Hematopoietic multipotent progenitor cell treated with erythropoietin and hydrocortisone succinate and interleukin-3 and kit ligand, for 6 days (in vitro differentiated cells): Measurements from ENCODE around the gene UBE2N.

ENCODE experiments used
- DNase-seq: peaks from one replicate; pipeline ENCODE4 v3.0.0-alpha.2; 2015

UBE2N gene

GRCh38 chr12:93441617-93442410 is at the start of gene UBE2N:
UBE2N (minus strand) TSS chr12:93441947; CDS start chr12:93441884, 63 bp downstream.
- DNase-seq: peak; percentile 96

GRCh38 chr12:93484315-93484981 is 42.7 kb upstream of the UBE2N start:
- DNase-seq: no peak

- no peak for DNase-seq
Measured at GRCh38 chr12:93483151-93483807, 41.5 kb upstream of the UBE2N start.

- no peak for DNase-seq
Measured at GRCh38 chr12:93482721-93483120, 41.0 kb upstream of the UBE2N start.

GRCh38 chr12:93476555-93476954 is 34.8 kb upstream of the UBE2N start:
- no peak for DNase-seq

GRCh38 chr12:93469386-93469785 is 27.6 kb upstream of the UBE2N start:
- no peak for DNase-seq

GRCh38 chr12:93468008-93468371 is 26.2 kb upstream of the UBE2N start:
- DNase-seq: peak; percentile 41

GRCh38 chr12:93467351-93468007 is 25.7 kb upstream of the UBE2N start, which contains the start of gene MRPL42:
MRPL42 (plus strand) TSS chr12:93467514; CDS start chr12:93469286, 1,772 bp downstream.
- DNase-seq: peak; percentile 95

GRCh38 chr12:93466625-93467350 is 25.0 kb upstream of the UBE2N start:
- DNase-seq: no peak

GRCh38 chr12:93465841-93466240 is 24.1 kb upstream of the UBE2N start:
- no peak for DNase-seq

GRCh38 chr12:93461503-93461902 is 19.8 kb upstream of the UBE2N start:
- DNase-seq: no peak

GRCh38 chr12:93460902-93461301 is 19.2 kb upstream of the UBE2N start:
- no peak for DNase-seq

- DNase-seq: no peak
Measured at GRCh38 chr12:93460003-93460402, 18.3 kb upstream of the UBE2N start.

GRCh38 chr12:93459097-93459496 is 17.4 kb upstream of the UBE2N start:
- no peak for DNase-seq

- DNase-seq: no peak
Measured at GRCh38 chr12:93456077-93456476, 14.3 kb upstream of the UBE2N start.

- DNase-seq: no peak
Measured at GRCh38 chr12:93453633-93454032, 11.9 kb upstream of the UBE2N start.

GRCh38 chr12:93451423-93452158 is 9.8 kb upstream of the UBE2N start:
- no peak for DNase-seq

GRCh38 chr12:93449277-93449676 is 7.5 kb upstream of the UBE2N start:
- no peak for DNase-seq

- DNase-seq: no peak
Measured at GRCh38 chr12:93448796-93449195, 7.0 kb upstream of the UBE2N start.

GRCh38 chr12:93447555-93448290 is 6.0 kb upstream of the UBE2N start:
- no peak for DNase-seq

- DNase-seq: no peak
Measured at GRCh38 chr12:93443576-93443975, 1.8 kb upstream of the UBE2N start.
